ENCODE data around the gene TMEM8B.
A peak's percentile ranks its signal among the peaks of the same experiment; 100 is the strongest.

The TMEM8B gene

DNA sequence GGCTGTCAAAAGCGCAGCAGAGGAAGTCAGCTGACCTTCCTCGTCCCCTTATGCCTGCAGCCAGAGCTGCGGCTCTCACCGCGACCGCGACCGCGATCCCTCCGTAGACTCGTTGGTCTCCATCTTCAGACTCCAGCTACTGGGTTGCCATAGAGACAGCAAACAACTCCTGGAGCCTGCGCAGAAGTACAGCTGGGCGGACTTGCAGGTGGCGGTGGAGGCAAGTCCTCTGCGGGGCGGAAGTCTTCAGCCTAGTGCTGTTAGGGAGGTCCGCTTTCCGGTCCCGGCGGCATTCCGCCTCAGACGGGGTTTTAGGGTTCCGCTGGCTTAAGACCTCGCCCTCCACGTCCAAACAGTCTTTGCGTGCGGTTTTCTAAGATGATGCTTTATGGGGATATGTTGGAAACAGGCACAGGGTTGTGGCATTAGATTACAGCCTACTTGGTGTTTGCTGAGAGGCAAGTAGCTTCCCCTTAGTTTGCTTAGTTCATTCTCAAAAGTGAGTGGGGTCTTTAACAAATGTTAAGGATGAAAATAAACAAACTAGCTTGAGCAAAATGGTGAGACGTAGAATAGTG is 16.9 kb upstream of the TMEM8B start, which contains the start of gene SPAG8:
Gene SPAG8, minus strand, starts transcription at position 238 of the 578 bp plus-strand sequence. Its CDS starts 115 bp downstream, at position 123.
- peak; percentile 92 for DNase-seq (ENCODE audit: low read depth)

DNA sequence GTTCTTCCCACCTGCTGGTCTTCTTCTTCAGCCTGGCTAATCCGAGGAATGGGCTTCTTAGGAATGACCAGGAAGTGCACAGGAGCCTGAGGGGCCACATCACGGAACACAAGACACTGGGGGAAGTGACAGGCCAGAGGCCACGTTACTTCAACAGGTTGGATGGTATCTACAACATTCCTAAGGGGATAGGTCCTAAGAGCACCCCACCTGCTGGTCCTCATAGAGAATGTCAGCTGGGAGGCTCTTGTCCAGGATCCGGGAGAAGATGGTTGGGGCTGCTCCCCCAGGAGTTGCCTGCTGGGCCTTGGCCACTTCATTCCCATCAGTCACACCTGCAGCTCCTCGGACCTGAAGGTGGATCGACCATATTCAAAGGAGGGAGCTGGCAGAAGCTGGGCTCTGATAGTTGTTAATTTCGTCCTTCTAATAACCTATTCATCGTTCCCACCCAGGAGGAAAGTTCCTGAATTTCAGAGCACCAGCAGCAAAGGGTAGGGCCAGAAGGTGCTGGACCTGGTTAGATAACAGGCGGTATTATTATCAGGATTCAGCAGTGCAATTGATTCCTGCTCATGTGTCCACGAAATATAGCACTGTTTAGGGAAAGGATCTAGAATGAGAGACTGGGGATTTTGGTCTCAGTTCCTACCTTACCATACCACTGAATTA is 15.5 kb upstream of the TMEM8B start:
- no peak for DNase-seq (ENCODE audit: low read depth)

DNA sequence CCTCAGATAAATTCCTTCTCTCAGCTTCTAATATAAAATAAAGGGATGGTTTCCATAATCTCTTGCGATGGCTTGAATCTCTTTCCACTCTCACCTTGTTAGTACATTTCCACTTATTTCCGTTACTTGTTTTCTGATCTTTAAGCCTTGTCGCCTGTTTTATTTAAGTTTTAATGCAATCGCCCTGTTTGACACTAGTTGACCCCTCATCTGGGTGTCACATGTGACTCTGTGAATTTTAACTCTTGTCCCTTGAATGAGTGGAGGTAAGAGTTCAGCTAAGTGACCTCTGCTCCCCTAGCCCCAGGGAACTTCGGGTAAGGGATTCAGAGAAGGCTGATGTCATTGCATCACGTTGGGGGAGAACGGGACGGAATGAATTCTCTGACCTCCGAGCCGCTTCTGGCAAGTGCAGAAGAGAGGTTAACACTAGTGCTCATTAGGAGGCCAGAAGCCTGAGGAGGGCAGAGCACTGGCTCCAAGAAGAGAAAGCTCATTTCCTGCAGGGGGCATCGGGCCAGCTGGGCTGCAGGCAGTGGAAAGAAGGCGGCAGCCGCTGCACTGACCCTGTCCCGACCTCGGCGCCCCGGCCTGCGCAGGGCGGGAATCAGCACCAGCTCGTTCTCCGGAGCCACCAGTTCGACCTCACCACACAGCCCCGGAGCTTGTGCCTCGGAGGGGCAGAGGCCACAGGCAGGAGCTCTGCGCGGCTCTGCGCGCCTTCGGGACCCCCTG is 14.8 kb upstream of the TMEM8B start:
- DNase-seq (ENCODE audit: low read depth): no peak

DNA sequence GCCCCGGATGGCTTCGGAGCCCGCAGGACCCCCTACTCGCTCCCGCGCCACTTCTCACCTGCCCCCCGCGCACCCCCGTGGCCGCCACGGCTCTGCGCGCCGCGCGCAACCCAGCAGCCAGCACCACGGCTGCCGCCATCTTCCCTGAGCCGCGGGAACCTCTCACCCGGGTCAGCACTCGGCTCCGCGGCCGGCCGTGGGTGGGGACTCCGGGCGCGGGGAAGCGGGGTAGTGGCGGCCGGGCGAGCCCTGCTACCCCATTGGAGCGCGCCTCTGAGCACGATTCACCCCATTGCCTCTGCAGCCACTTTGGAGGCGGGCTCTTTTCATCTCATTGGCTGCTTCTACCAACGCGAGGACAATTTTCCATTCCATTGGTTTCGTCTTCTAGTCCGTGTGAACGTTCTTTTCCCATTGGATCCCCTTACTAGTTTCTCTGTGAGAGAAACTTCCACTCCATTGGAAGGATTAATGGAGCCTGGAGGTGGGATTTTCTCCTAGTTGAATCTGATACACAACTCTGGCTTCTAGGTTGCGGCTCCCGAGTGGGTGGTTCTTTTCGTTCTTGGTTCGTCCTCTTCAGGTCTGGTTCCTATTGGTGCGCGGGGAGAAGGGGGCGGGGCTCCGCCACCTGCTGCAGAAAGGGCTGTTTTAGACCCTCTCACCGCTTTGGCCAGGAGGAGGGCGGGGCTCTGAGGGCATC is 14.0 kb upstream of the TMEM8B start, which contains the start of gene HINT2:
Gene HINT2, minus strand, starts transcription at position 202 of the 703 bp plus-strand sequence. Its CDS starts 63 bp downstream, at position 139.
- DNase-seq (ENCODE audit: low read depth): peak; percentile 96

DNA sequence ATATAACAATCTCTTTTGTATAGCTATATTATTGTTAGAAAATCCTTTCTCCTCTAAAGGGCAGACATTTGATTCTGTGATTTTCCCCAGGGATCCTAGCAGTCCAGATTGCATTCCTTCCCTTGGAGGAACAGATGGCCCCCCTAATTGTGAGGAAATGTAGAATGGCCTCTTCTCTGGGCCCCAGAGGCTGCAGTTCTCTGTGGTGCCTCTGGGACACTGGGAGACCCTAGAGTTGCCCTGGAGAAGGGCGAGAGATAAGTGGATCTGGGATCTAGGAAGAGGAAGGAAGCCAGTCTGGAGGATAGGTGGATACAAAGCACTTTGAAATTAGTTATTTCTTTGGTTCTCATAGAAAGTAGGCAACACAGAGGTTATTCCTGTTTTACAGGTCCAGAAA is 12.3 kb upstream of the TMEM8B start:
- no peak for DNase-seq (ENCODE audit: low read depth)

DNA sequence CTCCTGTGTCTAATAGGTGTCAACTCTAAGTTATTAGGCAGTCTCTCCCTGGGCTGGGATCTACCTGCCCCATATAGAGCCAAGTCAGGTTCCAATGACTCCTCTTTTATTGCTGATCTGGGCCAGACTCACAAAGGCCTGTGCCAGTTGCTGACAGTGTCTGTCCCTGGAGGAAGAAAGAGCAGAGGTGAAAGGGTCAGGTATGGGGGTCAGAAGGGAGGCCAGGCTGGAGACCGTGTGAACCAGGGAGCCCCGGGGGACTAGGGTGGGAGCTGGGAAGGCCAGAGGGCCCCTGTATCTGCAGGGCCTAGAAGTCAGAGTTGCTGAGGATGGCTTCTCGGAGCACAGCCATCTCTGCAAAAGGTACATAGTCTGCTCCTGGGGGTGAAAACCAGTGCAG is 10.7 kb upstream of the TMEM8B start:
- DNase-seq (ENCODE audit: low read depth): no peak

DNA sequence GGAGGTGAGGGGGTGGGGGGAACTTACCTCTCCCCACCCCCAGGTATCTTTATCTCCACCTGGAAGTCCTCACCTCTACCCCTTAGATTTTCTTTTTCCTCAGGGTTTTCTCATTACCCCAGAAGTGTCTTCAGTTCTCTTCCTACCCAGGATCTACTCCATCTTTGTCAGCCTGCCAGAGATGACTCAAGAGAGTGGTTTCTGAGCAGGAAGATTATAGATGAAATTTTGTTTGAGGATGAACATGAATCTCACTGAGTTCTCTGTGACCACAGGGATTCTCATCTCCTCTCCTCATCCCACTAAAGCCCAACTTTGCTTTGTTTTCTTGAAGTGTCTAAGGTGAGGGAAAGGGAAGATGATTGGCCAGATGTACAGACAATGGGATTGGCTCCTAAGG is 9.0 kb upstream of the TMEM8B start:
- peak; percentile 43 for DNase-seq (ENCODE audit: low read depth)

DNA sequence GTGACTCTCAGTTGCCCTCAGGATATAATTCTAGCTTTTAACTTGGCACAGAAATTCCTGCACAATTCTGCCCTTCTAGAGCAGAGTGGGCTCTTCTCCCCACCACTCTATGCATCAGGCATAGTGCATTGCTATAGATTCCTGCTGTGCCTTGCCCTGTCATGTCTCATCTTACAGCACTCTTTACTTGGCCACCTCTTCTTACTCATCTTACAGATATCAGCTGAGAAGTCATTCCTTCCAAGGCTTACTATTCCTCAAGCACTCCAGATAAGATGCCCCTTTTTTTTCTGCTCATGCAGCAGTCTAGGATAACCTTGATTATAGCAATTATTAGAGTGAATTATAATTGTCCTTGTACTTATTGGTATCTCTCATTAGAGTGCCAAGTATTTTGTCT is 6.1 kb upstream of the TMEM8B start:
- DNase-seq (ENCODE audit: low read depth): no peak

DNA sequence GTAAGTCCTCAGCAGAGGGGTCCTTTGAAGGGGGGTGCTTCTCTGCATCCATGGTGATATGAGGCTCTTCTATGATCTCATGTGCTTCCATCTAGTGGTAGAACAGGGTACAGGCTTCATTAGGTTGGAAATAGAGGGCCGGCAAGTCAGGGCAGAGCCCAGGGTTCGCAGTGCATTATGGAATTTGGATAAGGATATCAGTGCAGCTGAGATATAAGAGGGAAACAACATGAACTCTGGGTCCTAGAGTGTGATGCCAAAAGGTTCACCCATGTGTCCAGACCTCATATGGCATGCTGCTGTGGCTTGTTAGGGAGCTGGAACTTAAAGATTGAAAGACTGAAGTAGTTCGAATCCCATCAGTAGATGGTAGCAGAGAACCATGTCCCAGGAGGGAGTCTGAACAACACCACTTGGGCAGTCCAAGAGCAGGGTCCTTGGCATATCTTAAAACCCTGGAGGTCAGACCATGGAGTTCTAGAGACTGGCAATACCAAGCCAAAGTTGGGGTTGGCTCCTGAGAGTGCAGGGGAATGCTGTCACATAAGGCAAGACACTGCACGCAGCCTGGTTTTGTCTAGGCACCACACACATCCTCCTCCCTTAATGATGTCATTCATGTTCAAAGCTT is 2.8 kb upstream of the TMEM8B start:
- no peak for DNase-seq (ENCODE audit: low read depth)

DNA sequence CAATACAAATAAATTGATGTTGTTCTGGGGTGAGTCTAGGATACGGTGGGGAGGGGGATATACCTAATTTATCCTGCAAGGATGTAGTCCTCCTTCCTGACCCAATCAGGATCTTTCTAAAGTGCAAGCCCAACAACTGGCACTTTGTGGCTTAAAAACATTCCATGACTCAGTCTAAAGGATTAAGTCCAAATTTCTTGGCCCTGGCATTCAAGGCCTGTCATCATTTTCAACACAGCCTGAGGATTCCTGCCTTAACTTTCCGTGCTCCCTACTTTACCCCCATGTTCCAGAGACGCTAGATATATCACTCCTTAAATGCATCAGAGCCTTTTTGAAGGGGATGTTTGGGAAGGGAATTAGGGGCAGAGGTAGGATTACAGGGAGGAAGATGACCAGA is 1.5 kb upstream of the TMEM8B start:
- no peak for DNase-seq (ENCODE audit: low read depth)

DNA sequence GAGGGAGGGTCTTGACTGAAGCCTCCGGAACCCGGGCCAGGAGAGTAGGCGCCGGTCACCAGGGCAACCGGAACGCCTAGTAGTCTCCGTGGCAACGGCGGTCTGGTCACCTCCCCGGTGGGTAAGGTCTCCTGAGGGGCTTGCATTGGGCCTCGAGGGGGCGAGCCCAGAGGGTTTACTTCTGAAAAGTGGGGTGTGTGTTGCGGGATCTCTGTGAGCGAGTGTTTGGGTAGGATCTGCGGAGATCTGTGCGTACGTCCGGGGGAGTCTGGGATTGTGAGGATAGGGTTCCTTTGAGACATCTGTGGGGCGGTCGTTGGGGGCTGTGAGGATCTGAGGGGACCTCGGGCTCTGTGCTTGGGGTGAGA is 328 bp upstream of the TMEM8B start, which contains the start of gene FAM221B:
Gene FAM221B, minus strand, starts transcription at position 17 of the 368 bp plus-strand sequence. CDS start 2,571 bp downstream, outside the sequence.
- no peak for DNase-seq (ENCODE audit: low read depth)

DNA sequence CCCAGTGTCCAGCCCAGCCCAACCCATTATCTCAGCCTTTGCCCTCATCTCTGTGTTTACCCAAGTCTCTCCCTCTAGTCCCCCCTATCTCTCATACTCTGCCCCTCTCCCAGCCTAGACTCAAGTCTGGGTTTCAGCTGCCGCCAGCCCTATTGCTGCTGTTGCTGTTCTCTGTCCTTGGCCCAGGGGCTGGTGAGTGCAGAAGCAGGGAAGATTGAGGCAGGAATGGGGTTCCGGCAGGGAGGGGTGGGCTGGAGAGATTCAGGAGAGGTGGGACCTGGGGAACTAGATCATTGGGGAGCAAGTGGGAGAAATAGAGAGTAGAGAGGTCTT is 702 bp downstream of the TMEM8B start:
- no peak for DNase-seq (ENCODE audit: low read depth)

DNA sequence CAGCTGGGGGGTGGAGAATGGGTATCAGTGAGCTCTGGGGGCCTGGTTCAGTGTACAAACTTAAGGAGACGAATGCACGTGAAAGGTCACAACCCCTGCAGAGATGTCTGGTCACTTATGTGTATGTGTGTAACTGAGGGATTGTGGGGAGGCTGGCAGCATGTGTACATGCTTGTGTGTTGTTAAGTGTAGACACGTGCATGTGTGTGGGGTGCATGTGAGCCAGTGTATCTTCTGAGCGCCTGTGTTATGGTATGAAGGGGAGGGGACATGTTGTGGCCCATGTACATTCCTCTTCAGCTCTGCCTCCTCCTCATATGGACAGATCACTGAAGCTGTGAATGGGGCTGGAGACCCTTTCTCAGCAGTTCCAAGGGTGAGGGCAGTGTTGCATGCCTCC is 2.0 kb downstream of the TMEM8B start:
- DNase-seq (ENCODE audit: low read depth): no peak

DNA sequence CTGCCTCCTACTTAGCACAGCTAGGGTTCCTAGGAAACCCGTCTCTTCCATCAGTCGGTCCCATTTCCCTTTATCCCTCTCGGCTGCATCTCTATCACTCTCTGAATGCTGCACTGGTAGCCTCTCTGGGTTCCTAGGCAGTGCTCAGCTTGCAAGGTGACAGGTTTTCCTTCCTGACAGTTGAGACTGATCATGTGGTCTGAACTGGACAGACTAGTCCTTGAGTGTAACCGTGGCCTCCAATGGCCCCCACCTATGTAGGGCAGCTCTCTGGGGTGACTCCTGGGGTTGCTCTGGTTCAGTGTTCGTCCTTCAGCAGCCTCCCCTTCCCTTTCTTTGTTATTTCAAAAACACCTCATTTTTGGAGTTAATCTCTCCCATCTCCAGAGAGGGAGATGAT is 3.8 kb downstream of the TMEM8B start:
- DNase-seq (ENCODE audit: low read depth): no peak

DNA sequence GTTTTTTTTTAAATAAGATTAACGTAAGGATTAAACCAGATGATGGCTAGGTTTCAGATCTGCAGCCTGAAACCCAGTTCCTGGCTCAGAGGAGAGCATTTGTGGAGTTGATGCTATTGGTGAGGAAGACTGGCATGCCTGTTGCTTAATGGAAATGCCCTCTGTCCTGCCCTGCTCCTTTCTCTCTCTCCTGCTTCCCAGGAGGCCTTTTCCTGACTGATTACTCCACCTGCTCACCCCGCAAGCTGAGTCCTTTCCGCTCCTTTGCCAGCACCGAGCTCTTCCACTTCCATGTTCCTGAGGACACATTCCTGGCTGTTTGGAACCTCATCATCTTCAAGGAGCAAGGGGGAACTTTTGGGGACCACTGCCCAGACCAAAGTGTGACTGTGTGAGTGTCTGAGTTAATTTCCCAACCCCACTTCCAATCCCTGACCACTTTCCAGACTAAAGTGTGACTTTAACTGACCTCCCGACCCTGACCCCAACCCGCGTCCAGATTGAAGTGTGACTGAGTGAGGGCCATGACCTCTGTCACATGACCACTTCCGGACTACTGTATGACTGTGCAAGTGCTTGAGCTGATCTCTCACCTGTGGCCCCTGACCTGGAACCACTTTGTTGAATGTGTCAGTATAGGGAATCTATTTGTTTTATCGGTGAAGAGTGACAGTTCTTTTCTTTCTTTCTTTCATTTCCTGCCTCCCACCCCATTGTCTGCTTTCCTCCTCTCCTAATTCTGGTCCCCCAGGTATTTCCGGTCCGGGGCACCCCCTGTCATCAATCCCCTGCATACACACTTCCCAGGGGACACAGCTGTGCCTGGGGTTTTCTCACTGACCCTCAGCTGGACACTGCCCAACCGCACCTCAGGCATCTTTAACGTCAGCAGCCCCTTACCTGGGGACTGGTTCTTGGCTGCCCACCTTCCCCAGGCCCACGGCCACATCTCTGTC is 5.5 kb downstream of the TMEM8B start:
- no peak for DNase-seq (ENCODE audit: low read depth)

DNA sequence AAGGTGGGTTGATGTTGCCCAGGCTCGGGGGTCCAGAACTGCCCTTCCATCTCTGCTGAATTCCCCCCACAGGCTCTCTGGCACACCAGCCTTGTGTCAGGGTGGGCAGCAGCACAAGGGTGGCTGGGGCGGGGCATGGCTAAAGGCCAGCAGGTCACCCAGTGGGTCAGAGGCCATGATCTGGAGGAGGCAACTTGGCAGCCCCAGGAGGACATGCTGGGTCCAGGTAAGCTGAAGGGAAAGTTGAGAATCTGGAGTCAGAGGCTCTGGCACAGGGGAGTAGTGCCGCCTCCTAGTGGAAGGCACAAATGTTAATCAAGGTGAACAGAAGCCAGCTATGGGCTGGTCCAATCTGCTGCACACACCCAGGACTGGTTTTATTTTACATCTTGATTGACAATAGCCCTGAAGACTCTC is 6.2 kb downstream of the TMEM8B start:
- DNase-seq (ENCODE audit: low read depth): no peak

DNA sequence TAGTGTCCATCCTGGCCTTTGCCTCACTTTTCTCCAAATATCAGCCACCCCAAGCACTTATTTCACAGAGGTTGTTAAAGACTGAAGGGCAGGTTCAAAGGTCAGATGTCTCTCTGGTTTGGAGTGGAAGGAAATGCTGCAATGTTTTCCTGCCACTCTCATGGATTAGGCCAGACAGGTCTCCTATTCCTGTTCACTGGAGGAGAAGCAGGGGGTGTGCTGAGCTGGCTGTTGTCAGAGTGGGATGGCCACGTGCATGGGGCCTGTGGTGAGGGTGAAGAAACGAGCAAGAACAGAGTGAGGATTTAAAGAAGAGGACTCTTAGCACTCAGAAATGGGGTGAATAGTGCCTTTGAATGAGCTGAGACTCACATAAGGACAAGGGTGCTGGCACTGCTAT is 6.7 kb downstream of the TMEM8B start:
- no peak for DNase-seq (ENCODE audit: low read depth)

DNA sequence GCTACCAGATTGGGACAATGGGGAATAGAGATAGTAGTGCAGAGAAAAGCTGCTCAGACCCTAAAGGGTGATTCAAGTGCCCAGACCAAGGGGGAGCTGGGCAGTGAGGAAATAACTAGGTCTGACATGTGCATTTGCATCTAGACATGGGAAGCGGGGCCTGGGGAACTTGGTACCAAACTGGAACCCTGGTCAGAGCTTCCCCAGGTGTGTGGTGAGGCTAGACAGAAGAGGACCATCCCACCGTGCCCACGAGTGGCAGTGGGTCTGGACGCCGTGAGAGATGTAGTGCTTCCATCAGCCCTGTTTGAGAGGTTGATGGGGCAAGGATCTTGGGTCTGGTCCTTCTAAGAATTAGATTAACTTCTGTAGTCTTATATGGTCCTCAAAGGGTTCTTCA is 7.6 kb downstream of the TMEM8B start:
- no peak for DNase-seq (ENCODE audit: low read depth)

DNA sequence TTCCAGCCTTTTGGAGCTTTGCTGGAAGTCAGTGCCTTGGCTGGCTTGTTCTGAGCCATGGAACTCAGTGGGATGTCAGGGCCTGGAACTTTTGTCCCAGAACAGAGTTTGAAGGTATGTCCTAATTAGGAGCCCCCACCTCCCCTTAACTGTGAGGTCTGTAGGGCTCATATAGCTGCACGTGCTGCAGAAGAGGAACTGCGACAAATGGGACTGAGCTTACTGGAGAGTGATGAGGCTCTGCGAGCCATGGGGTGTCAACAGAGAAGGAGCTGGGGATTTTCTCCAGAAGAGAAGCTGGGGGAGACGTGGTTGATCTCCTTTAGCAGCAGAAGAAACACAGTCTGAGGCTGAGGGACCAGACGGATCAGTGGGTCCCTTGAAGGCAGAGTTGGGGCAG is 10.9 kb downstream of the TMEM8B start:
- no peak for DNase-seq (ENCODE audit: low read depth)

DNA sequence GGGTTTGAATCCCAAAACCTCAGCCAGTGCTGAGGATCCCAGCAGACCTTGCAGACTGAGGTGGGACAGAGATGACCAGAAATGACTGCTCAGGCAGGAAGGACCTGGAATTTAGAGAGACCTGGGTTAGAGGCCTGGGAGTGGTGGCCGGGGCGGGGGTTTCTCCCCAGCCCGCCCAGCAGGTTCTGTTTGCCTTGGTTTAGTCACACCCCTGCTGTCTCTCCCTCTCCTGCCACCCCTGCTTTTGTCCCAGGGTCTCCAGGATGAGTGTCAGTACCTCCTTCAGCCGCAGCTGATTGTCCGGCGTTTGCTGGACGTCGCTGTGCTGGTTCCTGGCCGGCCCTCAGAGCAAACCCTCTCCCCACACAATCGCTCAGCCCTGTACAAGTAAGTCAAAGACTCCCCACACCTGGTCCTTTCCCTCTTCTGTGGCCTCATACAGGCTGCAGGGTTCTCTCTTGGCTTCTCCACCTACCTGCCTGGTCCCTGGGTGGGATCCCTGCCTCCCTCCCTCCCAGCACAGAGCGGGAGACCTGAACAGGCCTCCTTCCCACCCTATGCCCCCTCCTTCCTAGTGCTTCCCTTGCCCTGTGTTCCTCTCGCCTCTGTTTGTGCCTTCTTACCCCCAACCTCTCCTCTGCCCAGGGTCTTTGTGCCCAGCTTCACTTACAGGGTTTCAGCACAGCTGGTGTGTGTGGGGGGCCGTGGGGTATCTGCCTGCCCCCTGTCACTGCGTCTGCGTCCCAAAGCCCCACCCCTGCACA is 12.0 kb downstream of the TMEM8B start:
- DNase-seq (ENCODE audit: low read depth): no peak

DNA sequence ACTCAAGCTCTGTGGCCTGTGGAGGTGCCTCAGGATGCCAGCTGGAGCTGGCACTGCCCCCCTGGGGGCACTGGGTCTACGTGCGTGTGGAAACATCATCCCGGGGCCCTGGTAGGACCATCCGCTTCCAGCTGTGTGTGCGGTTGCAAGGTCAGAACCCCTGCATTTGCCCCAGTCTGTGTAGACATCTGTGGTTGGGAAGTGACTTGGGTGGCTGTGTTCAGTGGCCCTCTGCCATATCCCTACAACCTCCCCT is 12.5 kb downstream of the TMEM8B start:
- no peak for DNase-seq (ENCODE audit: low read depth)
